ENCODE data around the gene CFAP74. TPM values are rescaled to one million over a fixed set of nuclear protein-coding genes. Genes with fewer than 3 reads are reported as not detected.

The CFAP74 gene
- total and polyA plus RNA-seq, 2 donors (not counting 3 experiments of a cell fraction or from before 2014, with no cell fraction given), result not detected

GRCh38 chr1:2009101-2010053 is 5.8 kb upstream of the CFAP74 start:
- Histone ChIP-seq H3K9ac (replicated peaks; ENCODE audit: extremely low read depth, insufficient read depth, low read length) (no peak overlapping the region), H3K4me1 (ENCODE audit: control insufficient read depth, extremely low read depth, insufficient read depth, low read length) (no peaks in the 10 kb centered on the region), H3K79me2 (ENCODE audit: control insufficient read depth, insufficient read depth, low read length) (no peaks in the 10 kb centered on the region), H3K27ac (ENCODE audit: insufficient read depth, low read depth, low read length) (no peak overlapping the region), H3K27me3 (ENCODE audit: control insufficient read depth in 2 of 2, insufficient read depth in 2 of 2, low read length in 2 of 2) (peaks cover 0 to 1% of the 10 kb centered on the region in 2 experiments), H3K36me3 (ENCODE audit: control insufficient read depth in 2 of 2, extremely low read depth in 1 of 2, insufficient read depth in 2 of 2, low read length in 2 of 2) (no peaks in the 10 kb centered on the region), H3K4me3 (replicated peaks in 1 of 3; ENCODE audit: insufficient read depth in 1 of 3, low read depth in 1 of 3, low read length in 3 of 3) (no peak overlapping the region), H3K4me2 (ENCODE audit: insufficient read depth, low read length) (no peak overlapping the region), H3K9me3 (replicated peaks; ENCODE audit: control insufficient read depth, insufficient read depth, low read length) (no peaks in the 10 kb centered on the region), H3K9me1 (replicated peaks; ENCODE audit: control insufficient read depth, extremely low read depth, insufficient read depth, low read length) (no peaks in the 10 kb centered on the region), H4K20me1 (replicated peaks; ENCODE audit: control insufficient read depth, extremely low read depth, insufficient read depth, low read length) (no peaks in the 10 kb centered on the region), H2AFZ (ENCODE audit: low read depth, low read length) (no peak overlapping the region)
- dilution Hi-C loops (cut with MboI; ENCODE audit: extremely low pct_ligation_motif_present, low sequenced_read_pairs), result no loop called here
- CTCF ChIA-PET, result no interaction called here
- TF ChIP-seq FOS (IDR thresholded peaks at IDR 0.05; ENCODE audit: borderline replicate concordance, insufficient read depth, low read length) (no peak), POLR2A (IDR thresholded peaks at IDR 0.05; ENCODE audit: low read depth, low read length) (no peak), POLR2AphosphoS5 (IDR thresholded peaks at IDR 0.05; ENCODE audit: insufficient read depth, low read depth, low read length) (no peak), EZH2 (IDR thresholded peaks at IDR 0.05; ENCODE audit: borderline replicate concordance, low read depth, low read length, severe bottlenecking) (no peak)
- BruUV-seq (replicated peaks), result no TSS peak
- intact Hi-C loops (cut with micrococcal nuclease), result no loop called here
- FAIRE-seq (no peak), DNase-seq (ENCODE audit: low read depth, low spot score) (no peak)
- POLR2A ChIA-PET, result no interaction called here

GRCh38 chr1:2004856-2005255 is 1.3 kb upstream of the CFAP74 start:
- no peaks in the 10 kb centered on the region for H3K9me1 ChIP-seq (replicated peaks; ENCODE audit: control insufficient read depth, extremely low read depth, insufficient read depth, low read length)

More at GRCh38 chr1:2004856-2005255, 1.3 kb upstream of the CFAP74 start:
- ChIA-PET CTCF (interaction anchor here (4.0 kb wide), 1 partner anchor 40 kb away, joined by 15 read pairs; no protein-coding TSS in a partner anchor), POLR2A (no interaction called here)
- Histone ChIP-seq H3K4me1 (ENCODE audit: control insufficient read depth, extremely low read depth, insufficient read depth, low read length) (no peaks in the 10 kb centered on the region), H3K36me3 (ENCODE audit: control insufficient read depth in 2 of 2, extremely low read depth in 1 of 2, insufficient read depth in 2 of 2, low read length in 2 of 2) (no peaks in the 10 kb centered on the region), H3K27me3 (ENCODE audit: control insufficient read depth in 2 of 2, insufficient read depth in 2 of 2, low read length in 2 of 2) (peaks cover 5 to 17% of the 10 kb centered on the region in 2 experiments), H3K9me3 (replicated peaks; ENCODE audit: control insufficient read depth, insufficient read depth, low read length) (no peaks in the 10 kb centered on the region), H3K27ac (ENCODE audit: insufficient read depth, low read depth, low read length) (no peak overlapping the region), H3K79me2 (ENCODE audit: control insufficient read depth, insufficient read depth, low read length) (no peaks in the 10 kb centered on the region), H3K4me2 (ENCODE audit: insufficient read depth, low read length) (no peak overlapping the region), H4K20me1 (replicated peaks; ENCODE audit: control insufficient read depth, extremely low read depth, insufficient read depth, low read length) (no peaks in the 10 kb centered on the region), H3K9ac (replicated peaks; ENCODE audit: extremely low read depth, insufficient read depth, low read length) (no peak overlapping the region), H2AFZ (ENCODE audit: low read depth, low read length) (no peak overlapping the region), H3K4me3 (replicated peaks in 1 of 3; ENCODE audit: insufficient read depth in 1 of 3, low read depth in 1 of 3, low read length in 3 of 3) (no peak overlapping the region)
- TF ChIP-seq MYC (IDR thresholded peaks at IDR 0.05; ENCODE audit: low read depth, low read length) (no peak), MAX (IDR thresholded peaks at IDR 0.05; ENCODE audit: insufficient read depth, insufficient read length) (no peak)
- BruUV-seq (replicated peaks), result no TSS peak
- DNase-seq (ENCODE audit: low read depth, low spot score) (no peak), FAIRE-seq (no peak)
- intact Hi-C loops (cut with micrococcal nuclease), result no loop called here
- dilution Hi-C loops (cut with MboI; ENCODE audit: extremely low pct_ligation_motif_present, low sequenced_read_pairs), result no loop called here

Measured in endothelial cell of umbilical vein (primary cell).